GM19455 (cell line): Measurements from ENCODE around the gene CCDC86.

Experiments used
- ATAC-seq: cut with Tn5 transposase; IDR thresholded peaks from one replicate; pipeline ENCODE4 v1.9.1; 2021; ENCODE audit not compliant: unreplicated experiment

The CCDC86 gene

GRCh38 chr11:60852117-60852981 is 10.4 kb downstream of the CCDC86 start:
- ATAC-seq = no peak

- ATAC-seq = no peak
Measured at GRCh38 chr11:60852982-60853950, 11.4 kb downstream of the CCDC86 start.

DNA sequence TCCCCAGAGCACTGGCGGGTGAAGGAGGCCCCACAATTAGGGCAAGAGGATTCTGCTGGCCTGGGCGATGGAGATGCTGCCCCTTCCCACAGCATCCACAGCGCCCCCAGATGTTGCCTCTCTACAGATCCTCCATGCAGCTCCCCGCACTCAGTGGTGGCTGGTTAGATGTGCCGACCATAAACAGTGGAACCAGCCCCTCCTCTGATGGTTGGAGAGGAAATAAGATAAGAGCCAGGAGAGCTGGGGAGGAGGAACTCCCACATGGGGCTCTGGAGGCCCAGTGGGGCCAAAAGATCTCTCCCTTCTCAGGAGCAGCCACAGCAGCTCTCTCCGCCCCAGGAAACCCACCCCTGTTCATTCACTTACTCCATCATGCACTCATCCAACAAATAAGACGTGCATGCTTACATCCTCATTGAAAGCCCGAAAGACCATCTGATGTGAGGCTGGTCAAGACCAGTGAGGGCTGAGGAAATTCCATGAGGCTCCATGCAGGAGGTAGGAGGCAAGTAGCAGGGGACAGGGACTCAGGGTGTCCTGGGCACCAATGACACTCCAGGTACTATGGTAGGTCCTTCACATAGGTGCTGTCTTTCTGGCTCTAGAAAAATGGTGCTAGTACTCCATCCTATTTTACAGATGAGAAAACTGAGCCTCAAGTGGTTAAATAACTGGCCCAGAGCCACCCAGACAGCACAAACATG is 12.4 kb downstream of the CCDC86 start:
- no peak for ATAC-seq

GRCh38 chr11:60854847-60855725 is 13.2 kb downstream of the CCDC86 start:
- no peak for ATAC-seq

GRCh38 chr11:60855726-60856633 is 14.1 kb downstream of the CCDC86 start, which contains the start of gene PTGDR2:
TSS of gene PTGDR2 (minus strand) at chr11:60855950. CDS start at chr11:60853722, 2,228 bp downstream.
- ATAC-seq = no peak

DNA sequence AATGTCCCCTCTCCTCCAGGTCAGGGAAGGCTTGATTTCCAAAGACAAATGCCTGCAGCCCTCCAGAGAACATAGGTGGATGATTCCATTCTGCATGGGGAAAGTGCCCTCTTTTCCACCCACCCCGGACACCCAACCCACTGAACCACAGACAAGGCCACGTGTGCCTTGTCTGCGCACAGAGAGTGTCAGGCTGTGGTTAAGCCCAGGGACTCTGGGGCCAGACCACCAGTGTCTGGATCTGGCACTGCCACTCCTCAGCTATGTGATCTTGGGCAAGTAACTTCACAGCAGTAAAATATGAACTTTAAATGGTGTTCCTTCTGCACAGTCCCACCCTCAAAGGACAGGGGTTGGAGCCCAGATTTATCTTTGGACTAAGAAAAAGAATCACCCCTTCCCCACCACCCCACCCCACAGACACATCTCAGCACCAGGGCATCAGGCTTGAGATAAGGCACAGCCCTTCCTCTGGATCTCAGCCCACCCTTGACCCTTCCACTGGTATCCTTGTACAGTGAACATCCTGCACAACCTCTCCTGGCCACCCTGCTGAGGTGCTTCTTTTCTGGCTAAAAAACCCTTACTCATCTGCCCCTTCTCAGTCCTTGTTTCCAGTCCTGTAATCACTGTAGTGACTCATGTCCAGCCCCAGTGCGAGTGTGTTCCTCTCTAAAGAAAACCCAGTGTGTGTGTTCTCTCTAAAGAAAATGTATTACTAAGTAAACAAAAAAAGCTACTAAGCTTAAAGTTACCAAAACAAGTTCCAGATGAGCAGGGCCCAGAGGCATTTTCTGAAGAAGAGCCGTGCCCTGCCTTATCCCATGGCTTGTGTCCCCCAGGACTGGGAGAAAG is 15.7 kb downstream of the CCDC86 start:
- no peak for ATAC-seq

DNA sequence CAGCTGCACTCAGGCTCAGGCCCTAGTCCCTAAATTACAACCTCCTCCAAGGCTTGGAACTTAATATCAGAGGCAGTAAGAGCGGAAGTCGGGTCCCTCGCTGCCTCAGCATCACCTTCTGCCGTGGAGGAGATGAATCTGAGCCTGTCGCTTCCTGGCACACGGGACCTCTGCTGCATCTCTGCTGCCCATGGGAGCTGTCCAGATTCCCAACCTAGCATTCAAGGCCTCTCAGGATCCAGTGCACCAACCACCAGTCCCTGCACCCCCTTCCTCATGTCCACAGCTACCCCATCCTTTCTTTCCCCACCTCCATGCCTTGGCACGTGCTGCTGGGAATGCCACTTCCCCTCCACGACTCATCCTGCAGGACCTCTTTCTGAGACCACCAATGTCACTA is 16.3 kb downstream of the CCDC86 start:
- ATAC-seq = no peak

- ATAC-seq = no peak
Measured at GRCh38 chr11:60858731-60859464, 17.0 kb downstream of the CCDC86 start.

- no peak for ATAC-seq
Measured at GRCh38 chr11:60859616-60860250, 17.8 kb downstream of the CCDC86 start.

DNA sequence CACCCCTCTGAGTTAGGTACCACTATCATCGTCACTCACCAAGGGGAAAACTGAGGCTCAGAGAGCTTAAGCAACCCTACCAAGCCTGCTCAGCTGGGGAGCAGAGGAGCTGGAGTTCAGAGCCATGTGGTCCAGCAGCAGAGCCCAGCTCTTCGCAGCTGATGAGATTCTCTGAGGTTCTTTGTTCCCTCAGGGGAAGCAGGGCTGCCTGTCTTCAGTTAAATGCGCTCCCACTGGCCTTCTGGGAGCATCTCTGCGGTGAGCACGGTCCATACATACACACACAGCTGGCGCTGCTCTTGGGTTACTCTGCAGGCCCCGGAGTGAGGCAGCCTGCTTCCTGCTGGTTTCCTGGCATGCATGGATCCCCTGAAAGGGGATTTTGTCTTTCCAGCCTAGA is 19.0 kb downstream of the CCDC86 start:
- no peak for ATAC-seq

DNA sequence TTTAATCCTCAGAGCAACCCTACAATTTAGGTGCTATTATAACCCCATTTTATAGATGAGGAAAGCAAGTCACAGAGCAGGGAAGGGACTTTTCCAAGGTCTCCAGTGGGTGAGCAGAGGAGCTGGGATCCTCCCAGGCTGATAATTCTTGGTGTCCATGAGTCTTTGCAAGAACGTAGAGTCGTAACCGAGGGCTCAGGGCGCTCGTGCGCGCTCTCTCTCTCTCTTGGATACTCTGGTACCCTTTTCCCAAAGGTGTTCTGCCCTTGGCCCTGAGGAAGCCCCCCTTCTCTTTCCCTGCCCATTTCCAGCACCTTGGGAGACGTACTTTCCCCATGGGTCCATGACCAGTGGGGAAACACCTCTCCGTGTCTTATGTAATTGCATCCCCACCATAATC is 20.3 kb downstream of the CCDC86 start:
- ATAC-seq = no peak

GRCh38 chr11:60863550-60864521 is 21.9 kb downstream of the CCDC86 start:
- no peak for ATAC-seq

GRCh38 chr11:60864856-60865513 is 23.1 kb downstream of the CCDC86 start:
- no peak for ATAC-seq

DNA sequence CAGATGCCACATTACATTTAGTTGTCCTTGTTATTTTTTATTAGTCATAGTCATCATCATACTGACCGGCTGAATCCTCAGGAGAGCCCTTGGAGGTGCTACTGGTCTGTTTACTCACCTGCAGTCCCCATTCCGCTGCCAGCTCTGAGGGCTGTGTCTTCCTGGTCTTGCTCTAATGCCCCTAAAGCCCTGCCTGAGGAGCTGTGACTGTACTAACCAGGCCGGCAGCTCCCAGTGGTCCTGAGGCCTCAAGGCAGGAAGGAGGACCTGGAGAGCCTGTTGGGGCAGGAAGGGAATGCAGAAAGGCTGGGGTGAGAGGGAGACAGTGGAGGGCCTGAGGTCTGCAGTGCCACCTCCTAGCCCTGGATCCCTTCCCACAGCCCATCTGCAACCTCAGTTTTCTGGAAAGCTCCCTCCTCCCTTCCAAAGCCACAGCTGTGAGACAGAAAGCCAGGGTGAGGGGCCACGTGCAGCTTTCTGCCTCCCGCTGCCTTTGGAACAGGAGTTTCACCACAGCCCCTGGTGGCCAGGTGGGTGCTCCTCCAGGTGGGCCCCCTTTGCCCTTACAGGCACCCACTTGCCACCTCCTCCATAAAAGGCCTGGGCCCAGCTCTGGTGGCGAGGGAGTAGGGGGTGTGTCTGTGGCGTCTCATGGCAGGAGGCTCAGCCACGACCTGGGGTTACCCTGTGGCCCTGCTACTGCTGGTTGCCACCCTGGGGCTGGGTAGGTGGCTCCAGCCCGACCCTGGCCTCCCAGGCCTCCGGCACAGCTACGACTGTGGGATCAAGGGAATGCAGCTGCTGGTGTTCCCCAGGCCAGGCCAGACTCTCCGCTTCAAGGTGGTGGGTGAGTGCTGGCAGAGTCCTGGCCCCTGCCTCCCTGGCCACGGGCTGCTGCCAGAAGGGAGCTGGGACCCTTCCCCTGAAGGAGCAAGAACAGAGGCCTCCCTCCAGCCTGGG is 25.3 kb downstream of the CCDC86 start, which contains the start of gene ZP1:
ZP1 (plus strand) TSS at position 632 of the 960 bp plus-strand sequence; CDS start at position 652, 20 bp downstream.
- no peak for ATAC-seq
